ENCODE results near the gene OR14C36.
"Not testable (repeated sequence)": the region's sequence is repeated elsewhere in the genome, so short reads cannot be mapped to it uniquely, and the experiment has no call there.

DNA sequence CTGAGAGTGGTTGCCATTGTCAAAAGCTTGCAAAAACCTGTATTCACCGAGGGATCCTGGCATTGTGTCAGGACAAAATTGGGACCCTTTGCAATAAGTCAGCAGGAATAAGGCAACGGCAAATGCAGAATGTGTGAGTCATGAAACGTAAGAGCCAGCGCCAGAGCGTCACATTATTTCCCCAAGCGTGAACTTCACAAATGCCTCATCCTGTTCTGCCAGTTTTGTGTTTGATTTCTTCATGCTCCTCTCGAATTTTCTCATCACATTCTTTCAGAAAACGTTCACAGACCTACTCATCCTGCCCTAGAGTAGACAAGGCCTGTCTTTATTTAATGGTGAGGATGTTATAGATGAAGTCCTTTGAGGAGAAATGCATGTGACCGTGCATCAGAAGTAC is 42.9 kb upstream of the OR14C36 start:
- TF ChIP-seq GATA2 (CRISPR knock-in tag; IDR thresholded peaks at IDR 0.05); EP300 (IDR thresholded peaks at IDR 0.05; ENCODE audit: borderline replicate concordance in 1 of 2, low read depth in 1 of 2, low read length in 1 of 2); MXI1 (IDR thresholded peaks at IDR 0.05; ENCODE audit: low read depth, low read length); TEAD4 (IDR thresholded peaks at IDR 0.05; ENCODE audit: borderline replicate concordance, insufficient read depth); POLR2AphosphoS5 (IDR thresholded peaks at IDR 0.05; ENCODE audit: low read depth, low read length); TAF1 (IDR thresholded peaks at IDR 0.05; ENCODE audit: borderline replicate concordance, low read depth, low read length); YY1 (IDR thresholded peaks at IDR 0.05; ENCODE audit: low read depth): not testable (repeated sequence)
- TF ChIP-seq, protein P1, sequence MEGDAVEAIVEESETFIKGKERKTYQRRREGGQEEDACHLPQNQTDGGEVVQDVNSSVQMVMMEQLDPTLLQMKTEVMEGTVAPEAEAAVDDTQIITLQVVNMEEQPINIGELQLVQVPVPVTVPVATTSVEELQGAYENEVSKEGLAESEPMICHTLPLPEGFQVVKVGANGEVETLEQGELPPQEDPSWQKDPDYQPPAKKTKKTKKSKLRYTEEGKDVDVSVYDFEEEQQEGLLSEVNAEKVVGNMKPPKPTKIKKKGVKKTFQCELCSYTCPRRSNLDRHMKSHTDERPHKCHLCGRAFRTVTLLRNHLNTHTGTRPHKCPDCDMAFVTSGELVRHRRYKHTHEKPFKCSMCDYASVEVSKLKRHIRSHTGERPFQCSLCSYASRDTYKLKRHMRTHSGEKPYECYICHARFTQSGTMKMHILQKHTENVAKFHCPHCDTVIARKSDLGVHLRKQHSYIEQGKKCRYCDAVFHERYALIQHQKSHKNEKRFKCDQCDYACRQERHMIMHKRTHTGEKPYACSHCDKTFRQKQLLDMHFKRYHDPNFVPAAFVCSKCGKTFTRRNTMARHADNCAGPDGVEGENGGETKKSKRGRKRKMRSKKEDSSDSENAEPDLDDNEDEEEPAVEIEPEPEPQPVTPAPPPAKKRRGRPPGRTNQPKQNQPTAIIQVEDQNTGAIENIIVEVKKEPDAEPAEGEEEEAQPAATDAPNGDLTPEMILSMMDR (IDR thresholded peaks at IDR 0.05) = not testable (repeated sequence)
- TF ChIP-seq, protein P2, sequence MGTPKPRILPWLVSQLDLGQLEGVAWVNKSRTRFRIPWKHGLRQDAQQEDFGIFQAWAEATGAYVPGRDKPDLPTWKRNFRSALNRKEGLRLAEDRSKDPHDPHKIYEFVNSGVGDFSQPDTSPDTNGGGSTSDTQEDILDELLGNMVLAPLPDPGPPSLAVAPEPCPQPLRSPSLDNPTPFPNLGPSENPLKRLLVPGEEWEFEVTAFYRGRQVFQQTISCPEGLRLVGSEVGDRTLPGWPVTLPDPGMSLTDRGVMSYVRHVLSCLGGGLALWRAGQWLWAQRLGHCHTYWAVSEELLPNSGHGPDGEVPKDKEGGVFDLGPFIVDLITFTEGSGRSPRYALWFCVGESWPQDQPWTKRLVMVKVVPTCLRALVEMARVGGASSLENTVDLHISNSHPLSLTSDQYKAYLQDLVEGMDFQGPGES (IDR thresholded peaks at IDR 0.05; ENCODE audit: low read depth, low read length) = not testable (repeated sequence)
